GM13977 (cell line): ENCODE results near the gene C18orf32.

Source experiments
- DNase-seq: peaks from one replicate; pipeline ENCODE4 v3.0.0; 2012; ENCODE audit warnings: low spot score
- CTCF ChIP-seq: IDR thresholded peaks from 2 replicates; pipeline ENCODE4 v1.5.1; 2012; ENCODE audit warnings: mild to moderate bottlenecking, control low read depth; ENCODE audit not compliant: insufficient read depth; ENCODE audit errors: extremely low read depth, missing control alignments
- in situ Hi-C: fragments of 300-500 bp; cut with MboI; formaldehyde crosslinking; loops from one replicate; pipeline ENCODE4 v1.12.0; 2022; ENCODE audit warnings: low sequenced_read_pairs, low pct_unique_long_range_greater_than_20kb, mixed read lengths, inconsistent platforms; ENCODE audit not compliant: unreplicated experiment

The C18orf32 gene

GRCh38 chr18:49446481-49446880, 40.6 kb downstream of the C18orf32 start:
- DNase-seq, result no peak

GRCh38 chr18:49444581-49444980, 42.5 kb downstream of the C18orf32 start:
- no peak for DNase-seq
- no peak for TF ChIP-seq CTCF
- in situ Hi-C loops, result loop anchor here (25.0 kb wide), 1 partner anchor 757 kb away; no protein-coding TSS in a partner anchor

More at GRCh38 chr18:49446481-49446880, 40.6 kb downstream of the C18orf32 start:
- no peak for TF ChIP-seq CTCF
- in situ Hi-C loops, result loop anchor here (25.0 kb wide), 1 partner anchor 759 kb away; no protein-coding TSS in a partner anchor

GRCh38 chr18:49443837-49444236, 43.2 kb downstream of the C18orf32 start:
- DNase-seq, result no peak
- no peak for TF ChIP-seq CTCF
- in situ Hi-C loops, result loop anchor here (25.0 kb wide), 1 partner anchor 757 kb away; no protein-coding TSS in a partner anchor

DNA sequence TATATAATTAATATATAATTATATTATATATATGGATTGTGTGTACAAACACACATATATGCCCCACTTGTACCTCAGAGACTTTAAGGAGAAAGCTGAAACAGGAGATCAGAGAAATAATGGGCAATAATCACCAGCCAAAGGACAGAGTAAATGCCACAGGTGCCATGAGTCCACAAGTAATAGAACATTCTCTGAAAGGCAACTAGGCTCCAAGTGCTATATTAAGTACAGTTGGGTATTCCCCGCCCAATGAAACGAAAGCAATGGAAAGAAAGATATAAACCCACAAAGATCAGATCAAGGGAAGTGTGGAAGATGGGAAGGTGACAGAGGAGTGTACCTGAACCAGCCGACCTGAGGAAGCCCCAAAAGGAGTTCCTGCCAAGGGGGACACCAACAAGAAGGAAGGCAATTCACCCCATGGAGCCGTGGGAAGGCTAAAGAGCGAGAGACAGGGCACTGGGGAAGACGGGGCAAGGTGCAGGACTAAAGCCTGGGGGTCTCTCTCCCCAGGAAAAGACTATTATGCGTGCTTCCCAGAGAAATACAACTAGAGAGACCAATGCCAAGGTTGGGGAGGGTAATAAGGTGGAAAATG, 45.6 kb downstream of the C18orf32 start:
- no peak for DNase-seq
- TF ChIP-seq CTCF, result no peak
- in situ Hi-C loops, result loop anchor here (25.0 kb wide), 1 partner anchor 754 kb away; no protein-coding TSS in a partner anchor

DNA sequence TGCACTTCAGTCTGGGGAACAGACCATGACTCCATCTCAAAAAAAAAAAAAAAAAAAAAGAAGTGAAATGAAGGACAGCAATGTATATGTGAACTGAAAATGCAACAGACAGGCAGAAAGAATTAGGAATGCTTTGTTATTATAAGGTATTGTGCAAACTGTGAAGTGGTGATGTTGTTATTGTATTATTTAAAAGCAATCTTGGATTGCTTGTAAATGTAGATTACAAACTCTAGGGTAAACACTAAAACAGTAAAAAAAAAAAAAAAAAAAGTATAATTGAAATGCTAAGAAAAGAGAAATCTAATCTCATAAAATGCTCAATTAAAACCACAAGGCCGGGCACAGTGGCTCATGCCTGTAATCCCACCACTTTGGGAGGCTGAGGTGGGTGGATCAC, 51.9 kb downstream of the C18orf32 start:
- no peak for DNase-seq
- in situ Hi-C loops, result loop anchor here (25.0 kb wide), 1 partner anchor 748 kb away; no protein-coding TSS in a partner anchor
- no peak for TF ChIP-seq CTCF

GRCh38 chr18:49432602-49433001, 54.4 kb downstream of the C18orf32 start:
- in situ Hi-C loops, result loop anchor here (25.0 kb wide), 1 partner anchor 745 kb away; no protein-coding TSS in a partner anchor
- no peak for DNase-seq

More at GRCh38 chr18:49432602-49433001, 54.4 kb downstream of the C18orf32 start:
- no peak for TF ChIP-seq CTCF
